GM21515 (cell line): Measurements from ENCODE around the gene CMIP.
"Not testable (repeated sequence)": the region's sequence is repeated elsewhere in the genome, so short reads cannot be mapped to it uniquely, and the experiment has no call there.

ENCODE experiments used
- ATAC-seq: cut with Tn5 transposase; IDR thresholded peaks from one replicate; pipeline ENCODE4 v1.9.1; 2021; ENCODE audit not compliant: unreplicated experiment

CMIP gene

GRCh38 chr16:81421126-81421525 is 23.5 kb upstream of the CMIP start:
- ATAC-seq = no peak

- ATAC-seq = no peak
Observed at GRCh38 chr16:81421536-81421935, 23.1 kb upstream of the CMIP start.

- ATAC-seq = not testable (repeated sequence)
Observed at GRCh38 chr16:81422153-81422552, 22.5 kb upstream of the CMIP start.

DNA sequence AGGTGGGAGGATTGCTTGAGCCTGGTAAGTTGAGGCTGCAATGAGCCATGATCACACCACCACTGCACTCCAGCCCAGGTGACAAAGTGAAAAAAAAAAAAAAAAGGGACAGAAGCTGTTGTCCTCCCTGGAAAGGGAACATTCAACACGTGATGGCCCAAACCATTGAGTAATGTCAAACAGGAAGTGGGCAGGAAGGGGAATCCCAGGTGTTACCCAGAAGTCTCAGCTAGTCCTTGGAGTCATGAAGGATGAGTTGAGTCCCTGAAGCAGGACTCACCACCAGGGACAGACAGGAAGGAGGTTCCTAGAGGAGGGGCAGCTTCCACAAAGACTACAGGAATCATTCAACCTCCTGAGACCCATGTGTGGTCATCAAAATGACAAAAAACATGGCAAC is 19.8 kb upstream of the CMIP start:
- no peak for ATAC-seq

DNA sequence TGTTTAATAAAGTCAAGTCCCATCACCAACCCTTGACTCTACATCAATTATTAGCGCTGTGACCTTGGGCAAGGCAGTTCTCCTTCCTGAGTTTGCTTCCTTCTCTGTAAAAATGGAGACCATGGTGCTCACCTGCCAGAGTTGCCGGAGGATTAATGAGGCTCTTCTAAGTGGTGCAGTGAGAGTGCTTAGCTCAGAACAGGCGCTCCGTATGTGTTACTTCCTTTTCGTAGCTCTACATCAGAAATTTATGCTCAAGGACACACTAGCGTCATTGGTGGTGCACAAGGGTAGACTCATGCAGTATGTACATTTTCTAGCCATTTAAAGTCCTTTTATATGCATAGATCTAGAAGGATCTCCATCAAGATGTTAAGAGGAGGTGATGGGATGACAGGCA is 17.4 kb upstream of the CMIP start:
- ATAC-seq = no peak

DNA sequence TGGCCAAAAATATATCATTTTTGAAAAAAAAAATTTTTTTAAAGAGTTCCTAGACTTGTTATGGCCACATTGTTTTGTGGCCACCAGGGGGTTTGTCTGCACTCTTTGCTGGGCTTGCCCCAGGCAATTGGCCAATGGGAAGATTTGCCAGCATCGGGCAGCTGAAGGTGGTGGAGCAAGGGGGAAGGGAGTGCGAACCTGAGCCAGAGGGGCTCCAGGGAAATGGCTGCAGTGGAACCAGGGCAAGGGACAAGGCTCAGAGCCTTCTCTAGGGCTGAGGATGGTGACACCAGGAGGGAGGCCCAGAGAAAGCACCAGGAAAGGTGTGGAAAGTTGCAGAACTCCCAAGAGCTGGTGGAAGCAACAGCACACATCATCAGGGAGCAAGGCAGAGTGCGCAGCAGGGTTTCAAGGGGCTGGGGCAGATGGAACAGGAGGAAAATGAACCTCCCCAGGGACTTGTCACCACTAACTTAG is 15.5 kb upstream of the CMIP start:
- ATAC-seq = no peak

- ATAC-seq = no peak
Observed at GRCh38 chr16:81431554-81432353, 12.9 kb upstream of the CMIP start.

DNA sequence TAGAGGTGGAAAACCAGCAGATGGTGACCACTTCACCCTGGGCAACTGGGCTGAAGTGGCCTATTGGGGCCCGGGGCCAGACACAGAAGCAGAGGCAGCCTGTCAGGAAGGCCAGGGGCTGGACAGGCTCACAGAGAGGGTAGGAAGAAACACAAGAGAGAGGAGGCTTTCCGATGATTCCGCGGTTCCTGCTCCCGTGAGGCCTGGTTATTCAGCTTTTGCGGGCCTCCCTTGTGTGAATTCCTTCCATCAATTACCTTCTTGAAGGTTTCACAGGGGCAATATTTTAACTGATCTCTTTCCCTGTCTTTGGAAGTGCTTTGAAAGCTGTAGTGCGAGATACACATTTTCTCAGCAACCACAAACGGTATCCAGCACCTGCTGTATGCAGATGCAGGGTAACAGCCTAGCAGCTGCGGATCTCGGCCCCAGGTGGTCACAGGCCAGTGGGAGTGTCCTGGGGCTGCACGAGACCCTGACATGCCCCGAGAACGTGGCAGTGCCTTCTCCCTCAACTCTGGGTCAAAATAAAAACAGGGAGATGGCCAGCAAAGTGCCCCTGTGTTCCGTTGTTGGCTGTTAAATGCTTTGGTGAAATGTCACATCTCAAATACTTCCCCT is 11.6 kb upstream of the CMIP start:
- no peak for ATAC-seq

GRCh38 chr16:81435103-81435502 is 9.5 kb upstream of the CMIP start:
- ATAC-seq = no peak

DNA sequence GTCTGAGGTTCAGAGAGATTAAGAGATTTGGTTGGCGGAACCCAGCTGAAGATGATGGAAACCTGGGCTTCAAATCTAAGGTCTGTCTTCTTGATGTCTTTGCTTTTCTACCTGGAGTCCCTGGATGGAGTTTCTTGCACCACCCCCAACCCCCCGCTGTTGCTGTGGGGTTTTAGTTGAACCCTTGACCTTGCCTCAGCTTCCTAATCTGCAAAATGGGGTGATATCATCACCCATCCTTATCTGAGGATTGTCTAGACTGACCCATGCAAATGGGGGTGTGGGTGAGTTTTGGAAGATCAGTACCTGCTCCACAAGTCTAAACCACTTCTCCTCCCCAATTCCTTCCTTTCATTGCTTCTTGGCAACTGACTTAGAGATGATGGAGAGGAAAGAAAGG is 9.0 kb upstream of the CMIP start:
- no peak for ATAC-seq

- ATAC-seq = no peak
Observed at GRCh38 chr16:81436386-81436785, 8.2 kb upstream of the CMIP start.

GRCh38 chr16:81437865-81438264 is 6.7 kb upstream of the CMIP start:
- no peak for ATAC-seq

DNA sequence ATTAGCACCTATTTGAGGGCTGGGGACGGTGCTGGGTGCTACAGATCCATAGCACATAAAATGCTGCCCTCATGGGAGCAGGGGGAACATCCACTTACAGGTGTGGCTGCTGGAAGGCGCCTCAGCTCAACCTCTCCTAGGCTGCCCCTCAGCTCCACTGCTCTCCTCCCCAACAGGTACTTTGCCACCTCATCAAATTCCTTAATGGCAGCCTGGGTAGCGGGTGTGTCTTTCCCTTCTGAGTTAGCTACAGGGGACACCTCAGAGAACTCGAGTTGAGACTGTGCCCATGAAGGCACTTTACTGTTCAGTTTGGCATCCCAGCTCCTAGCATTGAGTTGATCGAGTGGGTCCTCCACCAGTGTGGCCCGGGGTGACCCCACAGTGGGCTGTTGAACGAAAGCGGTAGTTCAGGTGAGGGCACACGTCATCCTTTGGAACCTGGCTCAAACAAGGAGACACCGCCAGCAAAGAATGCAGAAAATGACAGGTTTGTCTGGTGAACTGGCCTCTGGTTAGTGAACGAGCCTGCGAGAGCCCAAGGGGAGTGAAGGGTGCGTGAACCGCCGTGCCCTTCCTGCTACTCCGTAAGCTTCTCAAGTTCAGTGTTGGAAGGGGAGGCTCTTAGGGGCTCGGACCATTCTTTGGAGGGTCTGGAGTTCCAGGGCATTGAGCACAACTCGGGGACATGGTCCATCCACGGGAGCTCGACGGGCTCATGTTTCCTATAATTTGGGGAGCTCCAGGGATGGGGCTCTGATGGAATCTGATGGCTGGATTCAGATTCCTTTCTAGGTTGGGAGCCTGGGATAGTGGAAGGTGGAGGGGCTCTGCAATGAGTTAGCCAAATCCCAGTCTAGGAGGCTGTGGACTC is 3.5 kb upstream of the CMIP start:
- no peak for ATAC-seq

- no peak for ATAC-seq
Observed at GRCh38 chr16:81442220-81442915, 2.2 kb upstream of the CMIP start.

DNA sequence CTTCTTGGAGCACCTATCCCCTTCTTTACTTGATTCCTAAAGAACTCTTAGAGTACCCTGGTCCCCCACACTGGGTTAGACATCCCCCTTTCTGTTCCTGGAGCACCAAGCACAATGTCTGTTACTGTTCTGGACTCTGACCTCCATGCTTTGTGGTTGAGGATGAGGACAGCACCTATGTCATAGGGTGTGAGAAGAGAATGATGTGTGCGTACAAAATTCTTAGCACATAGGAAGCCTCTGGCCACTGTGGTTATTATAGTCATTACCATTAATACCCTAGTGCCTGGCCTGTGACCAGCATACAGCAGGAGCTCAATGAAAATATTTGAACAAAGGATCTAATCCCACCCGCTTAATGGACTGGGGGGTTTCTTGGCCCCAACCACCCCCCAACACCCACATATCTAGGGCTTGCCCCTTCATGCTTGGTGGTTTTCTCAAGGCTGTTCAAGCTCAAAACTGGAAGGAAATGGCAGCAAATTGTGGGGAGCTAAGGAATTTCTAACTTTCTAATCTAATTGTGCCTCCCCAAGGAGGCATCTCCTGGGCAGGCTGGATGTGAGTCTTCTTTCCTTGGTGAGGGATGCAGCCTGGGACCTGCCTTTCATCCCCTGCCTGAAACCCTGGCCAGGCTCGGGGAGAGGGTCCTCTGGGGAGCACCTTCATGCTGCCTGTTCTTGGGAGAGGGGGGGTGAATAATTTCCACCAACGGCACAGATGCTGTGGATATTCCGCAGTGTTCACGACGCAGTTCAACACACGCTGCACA is 1.5 kb upstream of the CMIP start:
- ATAC-seq = no peak

DNA sequence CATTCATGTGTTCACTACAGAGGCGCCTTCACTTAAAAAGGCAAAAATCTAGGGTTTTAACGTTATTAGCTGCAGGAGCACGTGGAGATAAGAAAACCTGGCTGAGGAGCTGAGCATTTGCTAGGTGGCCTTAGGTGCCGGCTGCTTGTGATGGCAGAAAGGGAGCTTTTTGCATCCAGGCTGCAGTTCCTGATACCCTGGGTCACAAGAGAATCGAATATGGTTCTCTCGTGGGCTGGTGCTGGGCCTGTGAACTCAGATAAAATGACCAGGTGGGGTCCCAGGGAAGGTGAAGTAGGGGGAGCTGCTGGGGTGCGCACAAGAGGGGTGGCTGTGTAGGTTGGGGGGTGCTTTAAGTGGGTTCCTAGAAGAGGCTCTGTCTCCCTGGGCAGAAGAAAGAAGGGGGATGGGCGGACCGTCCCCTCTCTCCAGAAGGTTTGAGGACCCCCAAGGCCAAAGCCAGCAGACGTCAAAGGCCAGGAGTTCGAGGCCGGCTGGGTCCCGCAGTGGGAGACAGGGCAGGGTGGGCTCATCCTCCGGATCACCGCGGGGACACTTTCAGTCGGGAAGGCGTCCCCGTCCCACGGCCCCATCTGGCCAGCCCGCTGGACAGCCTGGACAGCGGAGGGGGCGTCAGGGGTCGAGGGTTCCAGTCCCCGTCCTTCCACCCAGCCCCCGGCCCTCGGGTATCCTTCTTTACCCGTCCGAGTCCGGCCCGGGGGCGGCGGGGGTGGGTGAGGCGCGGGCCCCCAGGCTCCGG is 740 bp upstream of the CMIP start:
- no peak for ATAC-seq

DNA sequence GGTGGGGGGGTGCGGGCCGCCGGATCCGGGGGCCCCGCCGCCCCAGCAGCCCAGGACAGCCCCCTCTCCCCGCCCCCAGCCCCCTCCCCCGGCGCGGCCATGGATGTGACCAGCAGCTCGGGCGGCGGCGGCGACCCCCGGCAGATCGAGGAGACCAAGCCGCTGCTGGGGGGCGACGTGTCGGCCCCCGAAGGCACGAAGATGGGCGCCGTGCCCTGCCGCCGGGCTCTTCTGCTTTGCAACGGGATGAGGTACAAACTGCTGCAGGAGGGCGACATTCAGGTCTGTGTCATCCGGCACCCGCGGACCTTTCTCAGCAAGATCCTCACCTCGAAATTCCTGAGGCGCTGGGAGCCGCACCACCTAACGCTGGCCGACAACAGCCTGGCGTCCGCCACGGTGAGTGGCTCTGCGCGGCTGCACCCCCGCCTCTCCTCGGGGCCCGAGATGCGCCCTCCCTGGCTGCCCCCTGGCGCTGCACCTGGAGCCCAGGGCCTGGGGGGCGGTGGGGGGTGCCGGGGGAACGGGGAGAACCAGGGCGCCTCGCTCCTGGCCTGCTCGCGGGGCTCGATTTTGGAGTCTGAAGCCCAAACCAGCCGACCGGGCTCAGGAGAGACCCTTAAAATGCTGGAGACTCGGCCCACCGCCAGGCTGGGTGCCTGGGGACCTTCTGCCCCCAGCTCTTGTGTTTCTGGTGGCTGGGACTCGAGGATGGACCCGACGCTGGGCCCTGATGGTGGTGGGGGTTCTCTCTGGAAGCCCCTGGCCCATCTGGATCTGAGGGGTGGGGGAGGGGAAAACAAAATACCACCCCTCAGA is 744 bp downstream of the CMIP start:
- peak; percentile 13 for ATAC-seq

DNA sequence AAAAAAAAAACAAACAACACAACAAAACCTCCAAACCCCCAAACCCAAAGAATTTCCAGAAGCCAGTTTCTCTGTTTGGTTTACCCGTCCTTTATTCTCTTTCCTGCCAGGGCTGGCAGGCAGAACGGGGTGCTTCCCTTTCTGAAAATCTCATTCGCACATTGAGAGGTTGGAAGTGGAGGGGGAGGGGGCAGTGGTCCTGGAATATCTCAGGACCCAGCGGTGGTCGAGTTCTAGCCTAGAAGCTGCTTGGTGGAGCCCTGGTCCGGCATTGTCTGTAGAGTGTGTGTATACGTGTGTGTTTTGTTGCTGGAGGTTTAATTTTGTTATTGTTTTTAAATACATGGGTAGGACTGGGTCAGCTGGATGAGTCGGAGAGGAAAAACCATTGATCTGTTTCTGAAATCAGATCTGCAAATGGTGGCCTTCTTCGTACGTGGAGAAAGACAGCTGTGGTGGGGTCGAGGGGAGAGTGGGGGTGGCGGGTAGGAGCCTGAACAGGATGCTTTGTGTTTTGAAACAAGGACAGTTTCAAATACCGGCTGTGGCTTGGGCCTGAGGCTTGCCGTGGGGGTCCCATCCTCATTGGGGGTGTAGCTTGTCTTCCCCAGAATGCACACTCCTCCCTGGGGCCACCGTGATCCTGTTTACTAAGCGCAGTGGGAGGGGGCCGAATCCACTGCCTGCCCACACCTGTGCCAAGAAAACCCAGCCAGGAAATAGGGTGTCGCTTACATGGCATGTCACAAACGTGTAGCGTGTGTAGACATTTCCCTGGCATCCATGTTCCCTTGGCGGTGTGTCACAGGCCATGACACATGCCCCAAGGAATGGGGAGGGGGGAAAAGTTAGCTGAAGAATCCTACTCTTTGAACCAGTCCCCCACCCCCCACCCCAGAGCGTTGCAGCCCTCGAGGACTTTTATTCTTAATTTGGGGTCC is 1.6 kb downstream of the CMIP start:
- ATAC-seq = no peak
